Measurements from ENCODE around the gene TTYH1.

Gene TTYH1

GRCh38 chr19:54484451-54484850 is 69.2 kb downstream of the TTYH1 start:
- DNase-seq, result no peak

GRCh38 chr19:54485851-54486250 is 70.6 kb downstream of the TTYH1 start:
- DNase-seq, result no peak
